Activated T-cell treated with anti-CD3 and anti-CD28 coated beads, Interleukin-2, amount 50 U/mL, for 24 hours (primary cell): ENCODE measurements around the gene EXTL1.
"Not testable (repeated sequence)": the region's sequence is repeated elsewhere in the genome, so short reads cannot be mapped to it uniquely, and the experiment has no call there.

Experiments
- DNase-seq: peaks from one replicate; pipeline ENCODE4 v3.0.0-alpha.2; 2020
- H3K27ac Mint-ChIP-seq: 2 replicates; pipeline ENCODE4 v1.8.0; 2020; ENCODE audit warnings: mild to moderate bottlenecking, mixed read lengths
- H3K27me3 Mint-ChIP-seq: 2 replicates; pipeline ENCODE4 v1.8.0; 2020; ENCODE audit warnings: mixed read lengths
- H3K36me3 Mint-ChIP-seq: 2 replicates; pipeline ENCODE4 v1.8.0; 2020; ENCODE audit warnings: low read depth, mixed read lengths
- H3K4me1 Mint-ChIP-seq: 2 replicates; pipeline ENCODE4 v1.8.0; 2020; ENCODE audit warnings: low read depth, mixed read lengths
- H3K4me3 Mint-ChIP-seq: 2 replicates; pipeline ENCODE4 v1.8.0; 2020; ENCODE audit warnings: mild to moderate bottlenecking, moderate library complexity, mixed read lengths
- H3K9me3 Mint-ChIP-seq: 2 replicates; pipeline ENCODE4 v1.8.0; 2020; ENCODE audit warnings: mixed read lengths

The EXTL1 gene

GRCh38 chr1:26021647-26022403 lies at the start of gene EXTL1:
Gene EXTL1 (plus strand): TSS chr1:26021775. CDS start chr1:26022647, 872 bp downstream.
- H3K4me1 Mint-ChIP-seq, result peaks cover 14% of the 10 kb centered on the region
- DNase-seq, result no peak
- H3K27me3 Mint-ChIP-seq, result no peaks in the 10 kb centered on the region
- no peak within 1 kb of the TSS for H3K27ac Mint-ChIP-seq
- H3K9me3 Mint-ChIP-seq, result no peaks in the 10 kb centered on the region
- no peak within 1 kb of the TSS for H3K4me3 Mint-ChIP-seq
- no peaks in the 10 kb centered on the region for H3K36me3 Mint-ChIP-seq

- Mint-ChIP-seq H3K4me1 (peaks cover 29% of the 10 kb centered on the region), H3K27me3 (no peaks in the 10 kb centered on the region), H3K27ac (peak overlapping the region; percentile 93), H3K36me3 (peaks cover 81% of the 10 kb centered on the region), H3K4me3 (peak overlapping the region; percentile 38), H3K9me3 (no peaks in the 10 kb centered on the region)
- no peak for DNase-seq
Measured at GRCh38 chr1:25971811-25972180, 49.8 kb upstream of the EXTL1 start.

- peaks cover 84% of the 10 kb centered on the region for H3K36me3 Mint-ChIP-seq
- H3K27ac Mint-ChIP-seq, result peak overlapping the region; percentile 32
- no peaks in the 10 kb centered on the region for H3K9me3 Mint-ChIP-seq
- no peak for DNase-seq
- H3K4me1 Mint-ChIP-seq, result peaks cover 29% of the 10 kb centered on the region
- no peak overlapping the region for H3K4me3 Mint-ChIP-seq
- no peaks in the 10 kb centered on the region for H3K27me3 Mint-ChIP-seq
Measured at GRCh38 chr1:25973610-25974321, 47.8 kb upstream of the EXTL1 start.

GRCh38 chr1:25977801-25978200 lies 43.8 kb upstream of the EXTL1 start:
- Mint-ChIP-seq H3K36me3 (peaks cover 80% of the 10 kb centered on the region), H3K4me1 (peaks cover 7% of the 10 kb centered on the region), H3K9me3 (no peaks in the 10 kb centered on the region), H3K27me3 (no peaks in the 10 kb centered on the region), H3K4me3 (no peak overlapping the region), H3K27ac (no peak overlapping the region)
- DNase-seq, result no peak

- Mint-ChIP-seq H3K4me3 (no peak overlapping the region), H3K27me3 (no peaks in the 10 kb centered on the region), H3K27ac (no peak overlapping the region), H3K9me3 (no peaks in the 10 kb centered on the region), H3K36me3 (peaks cover 81% of the 10 kb centered on the region), H3K4me1 (peaks cover 5% of the 10 kb centered on the region)
- DNase-seq, result no peak
Measured at GRCh38 chr1:25978403-25978802, 43.2 kb upstream of the EXTL1 start.

GRCh38 chr1:25979210-25979609 lies 42.4 kb upstream of the EXTL1 start:
- no peak for DNase-seq
- Mint-ChIP-seq H3K27me3 (no peaks in the 10 kb centered on the region), H3K4me1 (no peaks in the 10 kb centered on the region), H3K36me3 (peaks cover 81% of the 10 kb centered on the region), H3K4me3 (no peak overlapping the region), H3K9me3 (no peaks in the 10 kb centered on the region), H3K27ac (no peak overlapping the region)

- no peaks in the 10 kb centered on the region for H3K9me3 Mint-ChIP-seq
- H3K27me3 Mint-ChIP-seq, result no peaks in the 10 kb centered on the region
- H3K4me1 Mint-ChIP-seq, result peaks cover 30% of the 10 kb centered on the region
- H3K4me3 Mint-ChIP-seq, result no peak overlapping the region
- DNase-seq, result no peak
- no peak overlapping the region for H3K27ac Mint-ChIP-seq
- peaks cover 65% of the 10 kb centered on the region for H3K36me3 Mint-ChIP-seq
Measured at GRCh38 chr1:25985171-25985570, 36.4 kb upstream of the EXTL1 start.

GRCh38 chr1:25985670-25986069 lies 35.9 kb upstream of the EXTL1 start:
- H3K27me3 Mint-ChIP-seq, result no peaks in the 10 kb centered on the region
- no peak overlapping the region for H3K4me3 Mint-ChIP-seq
- H3K27ac Mint-ChIP-seq, result no peak overlapping the region
- no peaks in the 10 kb centered on the region for H3K9me3 Mint-ChIP-seq
- H3K36me3 Mint-ChIP-seq, result peaks cover 67% of the 10 kb centered on the region
- H3K4me1 Mint-ChIP-seq, result peaks cover 35% of the 10 kb centered on the region
- DNase-seq, result no peak

- not testable (repeated sequence) for DNase-seq, H3K27ac Mint-ChIP-seq, H3K27me3 Mint-ChIP-seq, H3K4me3 Mint-ChIP-seq, H3K9me3 Mint-ChIP-seq
- H3K36me3 Mint-ChIP-seq, result peaks cover 59% of the 10 kb centered on the region
- H3K4me1 Mint-ChIP-seq, result peaks cover 41% of the 10 kb centered on the region
Measured at GRCh38 chr1:25986773-25987172, 34.8 kb upstream of the EXTL1 start.

- Mint-ChIP-seq H3K4me1 (peaks cover 53% of the 10 kb centered on the region), H3K36me3 (peaks cover 47% of the 10 kb centered on the region), H3K27ac (no peak overlapping the region), H3K27me3 (no peaks in the 10 kb centered on the region), H3K9me3 (no peaks in the 10 kb centered on the region), H3K4me3 (no peak overlapping the region)
- no peak for DNase-seq
Measured at GRCh38 chr1:25987951-25988350, 33.6 kb upstream of the EXTL1 start.

GRCh38 chr1:25989440-25990234 lies 31.9 kb upstream of the EXTL1 start:
- Mint-ChIP-seq H3K27me3 (no peaks in the 10 kb centered on the region), H3K9me3 (no peaks in the 10 kb centered on the region), H3K4me3 (peak overlapping the region; percentile 75), H3K27ac (peak overlapping the region; percentile 88), H3K4me1 (peaks cover 61% of the 10 kb centered on the region), H3K36me3 (peaks cover 34% of the 10 kb centered on the region)
- DNase-seq, result peak; percentile 38

GRCh38 chr1:25990251-25990650 lies 31.3 kb upstream of the EXTL1 start:
- DNase-seq, result no peak
- H3K4me3 Mint-ChIP-seq, result peak overlapping the region; percentile 75
- peaks cover 63% of the 10 kb centered on the region for H3K4me1 Mint-ChIP-seq
- no peaks in the 10 kb centered on the region for H3K27me3 Mint-ChIP-seq
- H3K27ac Mint-ChIP-seq, result peak overlapping the region; percentile 88
- H3K9me3 Mint-ChIP-seq, result no peaks in the 10 kb centered on the region
- peaks cover 31% of the 10 kb centered on the region for H3K36me3 Mint-ChIP-seq

GRCh38 chr1:25990702-25991395 lies 30.7 kb upstream of the EXTL1 start:
- DNase-seq, result peak; percentile 66
- H3K9me3 Mint-ChIP-seq, result no peaks in the 10 kb centered on the region

More at GRCh38 chr1:25990702-25991395, 30.7 kb upstream of the EXTL1 start:
- H3K4me1 Mint-ChIP-seq, result peaks cover 59% of the 10 kb centered on the region
- no peaks in the 10 kb centered on the region for H3K27me3 Mint-ChIP-seq
- peak overlapping the region; percentile 88 for H3K27ac Mint-ChIP-seq
- H3K36me3 Mint-ChIP-seq, result peaks cover 25% of the 10 kb centered on the region
- H3K4me3 Mint-ChIP-seq, result peak overlapping the region; percentile 75
